Measurements from ENCODE around the gene TTLL5. TPM values are rescaled to one million over a fixed set of nuclear protein-coding genes. Genes with fewer than 3 reads are reported as not detected.
A peak's percentile ranks its signal among the peaks of the same experiment; 100 is the strongest.

TTLL5 gene
- total RNA-seq, 4 donors from 2014 or later, result 32.4 to 183 (median 40.6) TPM

- Histone ChIP-seq H3K27me3 (no peaks in the 10 kb centered on the region), H3K36me3 (no peaks in the 10 kb centered on the region), H3K4me3 (no peak overlapping the region), H3K4me1 (no peaks in the 10 kb centered on the region), H3K27ac (no peak overlapping the region), H3K9me3 (no peaks in the 10 kb centered on the region)
- no peak for DNase-seq
- no peak for TF ChIP-seq CTCF (IDR thresholded peaks at IDR 0.05)
- no peak for TF ChIP-seq POLR2A (IDR thresholded peaks at IDR 0.05)
- intact Hi-C loops (cut with DNase I; ENCODE audit: low total_unique reads), result no loop called here
Measured at GRCh38 chr14:75851574-75851866, 190.5 kb downstream of the TTLL5 start.

- intact Hi-C loops (cut with DNase I; ENCODE audit: low total_unique reads), result no loop called here
- H3K36me3 ChIP-seq, result no peaks in the 10 kb centered on the region
- no peaks in the 10 kb centered on the region for H3K27me3 ChIP-seq
- no peak for TF ChIP-seq POLR2A (IDR thresholded peaks at IDR 0.05)
- TF ChIP-seq CTCF (IDR thresholded peaks at IDR 0.05), result no peak
- H3K9me3 ChIP-seq, result no peaks in the 10 kb centered on the region
- DNase-seq, result no peak
- H3K4me1 ChIP-seq, result no peaks in the 10 kb centered on the region
- no peak overlapping the region for H3K27ac ChIP-seq
- no peak overlapping the region for H3K4me3 ChIP-seq
Measured at GRCh38 chr14:75854111-75854799, 193.2 kb downstream of the TTLL5 start.

GRCh38 chr14:75857199-75857598 lies 196.2 kb downstream of the TTLL5 start:
- H3K27me3 ChIP-seq, result no peaks in the 10 kb centered on the region
- no peaks in the 10 kb centered on the region for H3K36me3 ChIP-seq
- no peak overlapping the region for H3K27ac ChIP-seq
- peaks cover 0 to 6% of the 10 kb centered on the region in 2 donors for H3K4me1 ChIP-seq
- H3K4me3 ChIP-seq, result no peak overlapping the region
- intact Hi-C loops (cut with DNase I; ENCODE audit: low total_unique reads), result no loop called here
- TF ChIP-seq POLR2A (IDR thresholded peaks at IDR 0.05) (no peak), CTCF (IDR thresholded peaks at IDR 0.05) (no peak)
- H3K9me3 ChIP-seq, result no peaks in the 10 kb centered on the region
- no peak for DNase-seq

- no peak overlapping the region for H3K4me3 ChIP-seq
- H3K27ac ChIP-seq, result no peak overlapping the region
- no peak for TF ChIP-seq POLR2A (IDR thresholded peaks at IDR 0.05)
- TF ChIP-seq CTCF (IDR thresholded peaks at IDR 0.05), result no peak
- no peaks in the 10 kb centered on the region for H3K9me3 ChIP-seq
- no peak for DNase-seq
- H3K27me3 ChIP-seq, result no peaks in the 10 kb centered on the region
- no peaks in the 10 kb centered on the region for H3K36me3 ChIP-seq
- intact Hi-C loops (cut with DNase I; ENCODE audit: low total_unique reads), result no loop called here
- H3K4me1 ChIP-seq, result peaks cover 0 to 6% of the 10 kb centered on the region in 2 donors
Measured at GRCh38 chr14:75858362-75858761, 197.3 kb downstream of the TTLL5 start.

GRCh38 chr14:75859746-75860145 lies 198.7 kb downstream of the TTLL5 start:
- no peak for DNase-seq
- TF ChIP-seq POLR2A (IDR thresholded peaks at IDR 0.05) (no peak), CTCF (IDR thresholded peaks at IDR 0.05) (no peak)
- no peaks in the 10 kb centered on the region for H3K27me3 ChIP-seq
- H3K4me1 ChIP-seq, result peaks cover 0 to 6% of the 10 kb centered on the region in 2 donors
- no peaks in the 10 kb centered on the region for H3K9me3 ChIP-seq
- H3K27ac ChIP-seq, result peak overlapping the region; percentile 57 to 73
- intact Hi-C loops (cut with DNase I; ENCODE audit: low total_unique reads), result no loop called here
- H3K36me3 ChIP-seq, result no peaks in the 10 kb centered on the region
- H3K4me3 ChIP-seq, result no peak overlapping the region
